Stimulated activated CD8-positive, alpha-beta memory T cell treated with anti-CD3 and anti-CD28 coated beads, Interleukin-4, amount 100 ng/mL, for 24 hours (primary cell): Measurements from ENCODE around the gene CST2.
"Not testable (repeated sequence)": the region's sequence is repeated elsewhere in the genome, so short reads cannot be mapped to it uniquely, and the experiment has no call there.

Experiments
- DNase-seq: peaks from one replicate; pipeline ENCODE4 v3.0.0-alpha.2; 2020; ENCODE audit warnings: low read depth

CST2 gene, protein sequence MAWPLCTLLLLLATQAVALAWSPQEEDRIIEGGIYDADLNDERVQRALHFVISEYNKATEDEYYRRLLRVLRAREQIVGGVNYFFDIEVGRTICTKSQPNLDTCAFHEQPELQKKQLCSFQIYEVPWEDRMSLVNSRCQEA

DNA sequence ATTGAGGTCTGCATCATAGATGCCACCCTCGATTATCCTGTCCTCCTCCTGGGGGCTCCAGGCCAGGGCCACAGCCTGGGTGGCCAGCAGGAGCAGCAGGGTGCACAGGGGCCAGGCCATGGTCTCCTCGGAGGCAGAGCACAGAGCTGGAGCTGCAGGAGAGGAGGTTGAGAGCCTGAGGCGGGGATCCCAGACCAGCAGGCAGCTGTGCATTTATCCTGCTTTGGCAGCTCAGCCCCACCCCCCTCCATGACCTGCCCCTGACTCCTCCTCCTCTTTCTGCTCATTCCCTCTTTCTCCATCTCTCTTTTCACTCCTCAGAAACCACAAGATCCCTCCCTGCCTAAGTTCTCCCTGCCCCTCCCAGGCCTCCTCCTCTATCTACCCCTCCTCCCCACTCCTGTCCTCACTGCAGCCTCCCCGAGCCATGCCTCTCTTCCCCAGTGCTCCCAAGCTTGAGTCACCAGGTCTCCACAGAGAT, at the start of gene CST2:
TSS of gene CST2 (minus strand) at position 189 of the 481 bp plus-strand sequence. CDS start at position 120, 69 bp downstream.
- no peak for DNase-seq

- DNase-seq: no peak
Observed at GRCh38 chr20:23875606-23876237, 49.2 kb upstream of the CST2 start.

DNA sequence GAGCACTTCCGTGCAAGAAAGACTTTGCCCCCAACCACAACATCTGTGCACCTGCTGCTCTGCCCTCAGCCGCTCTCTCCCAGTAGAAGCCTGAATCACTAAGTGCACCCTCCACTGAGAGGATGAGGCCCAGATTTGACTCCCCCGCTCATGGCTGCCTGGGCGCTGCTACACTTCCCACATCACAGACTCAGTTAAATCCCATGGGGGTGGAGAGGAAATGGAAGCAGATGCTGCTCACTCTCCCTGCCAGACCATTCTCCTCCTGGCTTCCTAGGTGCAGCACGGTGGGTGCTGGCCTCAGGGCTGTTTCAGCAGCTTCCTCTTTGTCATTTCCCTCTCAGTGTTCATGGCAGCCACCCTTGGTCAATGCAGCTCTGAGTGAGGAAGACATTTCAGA, 48.2 kb upstream of the CST2 start:
- no peak for DNase-seq

- no peak for DNase-seq
Observed at GRCh38 chr20:23873370-23874015, 47.0 kb upstream of the CST2 start.

- no peak for DNase-seq
Observed at GRCh38 chr20:23872065-23872464, 45.5 kb upstream of the CST2 start.

- no peak for DNase-seq
Observed at GRCh38 chr20:23870461-23870860, 43.9 kb upstream of the CST2 start.

DNA sequence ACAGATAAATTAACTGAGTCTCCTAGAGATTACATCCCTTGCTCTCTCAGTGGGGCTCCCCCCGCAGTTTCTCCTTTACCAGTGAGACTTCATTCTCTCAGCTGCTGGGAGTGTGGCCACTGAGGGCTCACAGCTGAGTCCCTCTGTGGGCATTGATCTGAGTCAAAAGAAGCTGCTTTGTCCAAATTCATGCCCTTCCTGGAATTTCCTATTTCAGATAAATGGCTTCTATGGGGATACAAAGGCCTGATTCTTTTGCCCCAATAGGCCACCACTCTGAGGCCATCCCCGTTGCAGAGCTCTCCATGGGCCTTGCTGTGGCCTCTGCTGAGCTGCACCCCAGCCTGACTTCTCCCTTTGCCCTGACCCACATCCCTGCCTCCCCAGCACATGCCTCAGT, 43.0 kb upstream of the CST2 start:
- no peak for DNase-seq

- no peak for DNase-seq
Observed at GRCh38 chr20:23868321-23868720, 41.8 kb upstream of the CST2 start.

GRCh38 chr20:23867152-23867776, 40.7 kb upstream of the CST2 start:
- no peak for DNase-seq

GRCh38 chr20:23860771-23861170, 34.2 kb upstream of the CST2 start:
- not testable (repeated sequence) for DNase-seq

DNA sequence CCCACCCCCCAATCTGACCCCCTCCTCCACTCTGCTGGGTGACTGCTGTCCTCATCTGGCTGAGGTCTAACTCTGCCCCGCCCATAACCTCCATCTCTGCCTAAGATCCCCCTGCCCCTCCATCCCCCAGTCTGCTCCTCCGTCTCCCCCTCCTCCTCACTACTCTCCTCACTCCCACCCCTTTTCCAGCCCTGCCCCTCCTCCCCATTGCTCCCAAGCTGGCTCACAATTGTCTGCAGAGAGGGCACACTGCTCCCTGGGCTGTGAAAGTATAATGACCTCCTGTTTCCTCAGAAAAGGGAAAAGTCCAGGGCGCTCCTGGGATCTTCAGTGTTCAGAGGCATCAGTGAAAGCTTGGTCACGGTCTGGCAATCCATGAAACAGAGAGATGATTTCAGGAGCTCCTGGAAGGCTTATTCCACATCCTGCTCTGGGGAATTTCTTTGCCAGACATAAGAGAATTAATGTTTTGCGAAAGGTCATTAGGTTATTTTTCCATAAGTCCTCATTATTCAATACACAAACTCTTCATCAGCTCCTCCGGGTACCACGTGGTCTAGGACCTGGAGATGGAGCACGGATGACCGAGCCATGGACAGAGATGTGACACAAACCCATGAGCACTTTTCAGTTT, 31.6 kb upstream of the CST2 start:
- no peak for DNase-seq

DNA sequence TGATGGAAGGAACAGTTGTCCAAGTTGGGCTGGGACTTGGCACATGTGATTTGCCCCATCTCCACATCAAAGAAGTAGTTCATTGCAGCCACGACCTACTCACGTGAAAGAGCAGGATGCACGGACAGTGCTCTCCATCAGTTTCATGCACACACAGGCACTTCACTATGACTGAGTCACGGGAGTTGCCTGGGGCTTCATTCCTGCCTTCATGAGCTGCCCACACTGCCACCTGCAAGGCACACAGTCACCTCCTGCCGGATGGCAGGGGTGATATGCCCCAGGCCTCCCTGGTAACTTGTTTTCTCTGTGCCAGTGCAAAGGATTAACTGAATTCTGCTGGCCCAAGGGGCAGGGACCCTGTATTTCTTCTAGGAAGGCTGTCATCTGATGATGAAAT, 30.2 kb upstream of the CST2 start:
- no peak for DNase-seq

GRCh38 chr20:23856226-23856625, 29.7 kb upstream of the CST2 start:
- no peak for DNase-seq

DNA sequence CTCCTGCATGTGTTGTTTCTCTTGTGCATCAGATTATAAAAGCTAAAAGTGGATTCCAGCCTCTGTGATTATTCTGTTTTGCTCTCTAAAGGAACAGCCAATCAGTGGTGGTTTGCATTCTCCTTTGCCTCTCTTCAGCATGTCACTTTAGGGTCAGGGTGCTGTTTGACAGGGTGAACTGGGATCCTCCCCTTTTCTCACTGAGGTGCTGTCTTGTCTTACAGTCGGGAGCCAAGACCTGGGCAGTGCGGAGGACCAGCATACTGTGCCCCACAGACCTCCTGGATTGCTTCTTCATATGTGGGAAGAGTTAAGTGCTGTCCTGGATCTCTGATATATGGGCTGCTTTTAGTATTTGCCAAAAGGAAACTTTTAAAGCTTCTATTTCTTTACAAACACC, 15.2 kb upstream of the CST2 start:
- DNase-seq: no peak

- no peak for DNase-seq
Observed at GRCh38 chr20:23835716-23836115, 9.2 kb upstream of the CST2 start.

DNA sequence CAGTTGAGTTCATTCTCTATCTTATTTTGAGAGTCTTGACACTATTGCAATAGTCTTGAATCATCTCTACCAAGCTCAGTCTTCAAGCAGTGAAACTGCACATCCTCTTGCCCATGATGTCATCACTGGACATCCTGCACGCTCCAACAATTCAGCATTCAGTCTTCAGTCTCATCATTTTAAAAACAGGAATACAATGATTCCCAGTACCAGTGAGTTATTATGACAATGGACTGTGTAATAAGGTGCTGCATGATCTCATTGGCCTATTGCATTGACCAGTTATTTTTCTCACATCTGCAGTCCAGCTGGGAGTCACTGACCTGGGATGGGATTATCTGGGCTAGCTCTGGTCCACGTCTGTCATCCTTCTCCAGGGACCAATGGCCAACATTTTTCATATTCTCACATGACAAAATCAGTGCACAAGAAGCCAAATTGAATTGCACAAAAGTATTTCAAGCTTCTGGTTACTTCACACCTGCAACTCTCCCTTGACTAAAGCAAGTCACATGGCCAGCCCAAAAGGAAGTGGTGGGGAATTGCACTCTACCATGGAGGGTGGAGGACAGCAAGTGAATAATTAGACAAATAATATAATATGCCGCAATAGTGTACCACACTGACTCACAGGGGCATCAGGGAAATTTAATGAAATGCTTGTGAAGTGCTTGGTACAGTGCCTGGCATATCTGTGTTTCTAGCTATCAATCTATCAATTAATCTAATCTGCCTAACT, 6.4 kb upstream of the CST2 start:
- DNase-seq: no peak

GRCh38 chr20:23831961-23832360, 5.4 kb upstream of the CST2 start:
- DNase-seq: not testable (repeated sequence)

- DNase-seq: no peak
Observed at GRCh38 chr20:23823621-23824324, 2.8 kb downstream of the CST2 start.

DNA sequence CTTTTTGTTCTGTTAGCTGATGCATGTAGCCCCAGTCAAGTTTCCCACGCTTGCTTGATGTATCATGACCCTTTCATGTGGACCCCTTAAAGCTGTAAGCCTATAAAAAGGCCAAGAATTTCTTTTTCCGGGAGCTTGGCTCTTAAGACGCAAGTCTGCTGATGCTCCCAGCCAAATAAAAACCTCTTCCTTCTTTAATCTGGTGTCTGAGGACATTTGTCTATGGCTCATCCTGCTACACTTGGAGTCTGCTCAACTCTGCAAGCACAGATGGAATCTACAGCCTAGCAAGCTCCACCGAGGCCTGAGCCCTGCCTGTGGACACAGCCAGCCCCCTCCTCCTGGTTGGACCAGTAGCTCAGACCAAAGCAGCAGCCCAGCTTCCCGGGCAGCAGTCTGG, 3.4 kb downstream of the CST2 start:
- DNase-seq: no peak

- DNase-seq: no peak
Observed at GRCh38 chr20:23820493-23820892, 6.0 kb downstream of the CST2 start.

DNA sequence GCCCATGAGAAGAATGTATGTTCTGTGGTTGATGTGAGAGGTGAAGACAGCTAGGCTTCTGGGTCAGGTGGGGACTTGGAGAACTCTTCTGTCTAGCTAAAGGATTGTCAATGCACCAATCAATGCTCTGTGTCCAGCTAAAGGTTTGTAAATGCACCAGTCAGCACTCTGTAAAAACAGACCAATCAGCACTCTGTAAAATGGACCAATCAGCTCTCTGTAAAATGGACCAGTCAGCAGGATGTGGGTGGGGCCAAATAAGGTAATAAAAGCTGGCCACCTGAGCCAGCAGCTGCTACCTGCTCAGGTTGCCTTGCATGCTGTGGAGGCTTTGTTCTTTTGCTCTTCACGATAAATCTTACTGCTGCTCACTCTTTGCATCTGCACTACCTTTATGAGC, 15.0 kb downstream of the CST2 start:
- not testable (repeated sequence) for DNase-seq
